Activated naive CD8-positive, alpha-beta T cell treated with anti-CD3 and anti-CD28 coated beads, Interleukin-2, amount 50 U/mL, for 24 hours (primary cell): ENCODE results near the gene SLC26A4.

Source experiments
- ATAC-seq: fragments of 150-1000 bp; cut with Tn5 transposase; one replicate; pipeline ENCODE4 v1.10.0; 2021
- DNase-seq: peaks from one replicate; pipeline ENCODE4 v3.0.0; 2021
- H3K27ac Mint-ChIP-seq: one replicate; pipeline ENCODE4 v1.8.0; 2021; ENCODE audit warnings: mild to moderate bottlenecking, mixed read lengths
- H3K27me3 Mint-ChIP-seq: one replicate; pipeline ENCODE4 v1.8.0; 2021; ENCODE audit warnings: mixed read lengths
- H3K36me3 Mint-ChIP-seq: one replicate; pipeline ENCODE4 v1.8.0; 2021; ENCODE audit warnings: low read depth, mixed read lengths
- H3K4me1 Mint-ChIP-seq: one replicate; pipeline ENCODE4 v1.8.0; 2021; ENCODE audit warnings: mixed read lengths
- H3K4me3 Mint-ChIP-seq: one replicate; pipeline ENCODE4 v1.8.0; 2021; ENCODE audit warnings: mild to moderate bottlenecking, moderate library complexity, mixed read lengths
- H3K9me3 Mint-ChIP-seq: one replicate; pipeline ENCODE4 v1.8.0; 2021; ENCODE audit warnings: mixed read lengths

SLC26A4 gene

GRCh38 chr7:107726356-107727130 lies 65.9 kb downstream of the SLC26A4 start:
- peaks cover 25% of the 10 kb centered on the region for H3K27me3 Mint-ChIP-seq
- no peaks in the 10 kb centered on the region for H3K4me1 Mint-ChIP-seq
- H3K27ac Mint-ChIP-seq: no peak overlapping the region
- H3K9me3 Mint-ChIP-seq: no peaks in the 10 kb centered on the region
- no peaks in the 10 kb centered on the region for H3K36me3 Mint-ChIP-seq
- no peak overlapping the region for H3K4me3 Mint-ChIP-seq
- no peak for DNase-seq
- no peak for ATAC-seq

- ATAC-seq (no peak), DNase-seq (no peak)
Observed at GRCh38 chr7:107728276-107728675, 67.6 kb downstream of the SLC26A4 start.

GRCh38 chr7:107742678-107743566 lies 82.3 kb downstream of the SLC26A4 start:
- H3K36me3 Mint-ChIP-seq: peaks cover 7% of the 10 kb centered on the region
- H3K4me1 Mint-ChIP-seq: peaks cover 42% of the 10 kb centered on the region
- H3K27me3 Mint-ChIP-seq: no peaks in the 10 kb centered on the region
- H3K4me3 Mint-ChIP-seq: peak overlapping the region; percentile 87
- peak; percentile 63 for DNase-seq
- H3K9me3 Mint-ChIP-seq: no peaks in the 10 kb centered on the region
- peak; percentile 34 for ATAC-seq
- H3K27ac Mint-ChIP-seq: peak overlapping the region; percentile 96

More at GRCh38 chr7:107728276-107728675, 67.6 kb downstream of the SLC26A4 start:
- Mint-ChIP-seq H3K36me3 (no peaks in the 10 kb centered on the region), H3K4me1 (no peaks in the 10 kb centered on the region), H3K4me3 (no peak overlapping the region), H3K27me3 (peaks cover 25% of the 10 kb centered on the region), H3K27ac (no peak overlapping the region), H3K9me3 (no peaks in the 10 kb centered on the region)

GRCh38 chr7:107743567-107744344 lies 83.1 kb downstream of the SLC26A4 start, which contains the start of gene CBLL1:
TSS of gene CBLL1 (plus strand) at chr7:107744142. CDS start at chr7:107744164, 22 bp downstream.
- Mint-ChIP-seq H3K9me3 (no peaks in the 10 kb centered on the region), H3K4me3 (peak within 1 kb of the TSS; percentile 87), H3K36me3 (peaks cover 9% of the 10 kb centered on the region), H3K4me1 (peaks cover 48% of the 10 kb centered on the region), H3K27me3 (no peaks in the 10 kb centered on the region), H3K27ac (peak within 1 kb of the TSS; percentile 96)
- DNase-seq (peak; percentile 97), ATAC-seq (peak; percentile 96)

GRCh38 chr7:107744345-107744750 lies 83.7 kb downstream of the SLC26A4 start:
- H3K4me3 Mint-ChIP-seq: peak overlapping the region; percentile 87
- ATAC-seq: peak; percentile 42
- no peaks in the 10 kb centered on the region for H3K9me3 Mint-ChIP-seq
- no peaks in the 10 kb centered on the region for H3K27me3 Mint-ChIP-seq
- peaks cover 9% of the 10 kb centered on the region for H3K36me3 Mint-ChIP-seq
- H3K4me1 Mint-ChIP-seq: peaks cover 48% of the 10 kb centered on the region
- H3K27ac Mint-ChIP-seq: peak overlapping the region; percentile 96
- DNase-seq: no peak

- ATAC-seq (no peak), DNase-seq (no peak)
- Mint-ChIP-seq H3K36me3 (peaks cover 18% of the 10 kb centered on the region), H3K27me3 (no peaks in the 10 kb centered on the region), H3K9me3 (no peaks in the 10 kb centered on the region), H3K4me3 (peak overlapping the region; percentile 87), H3K4me1 (peaks cover 52% of the 10 kb centered on the region), H3K27ac (peak overlapping the region; percentile 96)
Observed at GRCh38 chr7:107746006-107746405, 85.4 kb downstream of the SLC26A4 start.

GRCh38 chr7:107751113-107751512 lies 90.5 kb downstream of the SLC26A4 start:
- Mint-ChIP-seq H3K4me3 (no peak overlapping the region), H3K27me3 (no peaks in the 10 kb centered on the region), H3K9me3 (no peaks in the 10 kb centered on the region), H3K4me1 (peaks cover 30% of the 10 kb centered on the region), H3K27ac (no peak overlapping the region), H3K36me3 (peaks cover 40% of the 10 kb centered on the region)
- no peak for ATAC-seq
- DNase-seq: no peak

- ATAC-seq: no peak
- Mint-ChIP-seq H3K4me1 (peaks cover 5% of the 10 kb centered on the region), H3K27me3 (no peaks in the 10 kb centered on the region), H3K9me3 (no peaks in the 10 kb centered on the region), H3K27ac (peak overlapping the region; percentile 7), H3K4me3 (no peak overlapping the region), H3K36me3 (peaks cover 58% of the 10 kb centered on the region)
- no peak for DNase-seq
Observed at GRCh38 chr7:107754642-107755041, 94.0 kb downstream of the SLC26A4 start.

GRCh38 chr7:107758667-107759066 lies 98.0 kb downstream of the SLC26A4 start:
- Mint-ChIP-seq H3K4me3 (no peak overlapping the region), H3K9me3 (no peaks in the 10 kb centered on the region), H3K4me1 (no peaks in the 10 kb centered on the region), H3K27ac (peak overlapping the region; percentile 41), H3K36me3 (peaks cover 44% of the 10 kb centered on the region), H3K27me3 (no peaks in the 10 kb centered on the region)
- DNase-seq (no peak), ATAC-seq (no peak)

- ATAC-seq: no peak
Observed at GRCh38 chr7:107767391-107767790, 106.8 kb downstream of the SLC26A4 start.

More at GRCh38 chr7:107767391-107767790, 106.8 kb downstream of the SLC26A4 start:
- DNase-seq: no peak
- Mint-ChIP-seq H3K4me1 (peaks cover 27% of the 10 kb centered on the region), H3K36me3 (no peaks in the 10 kb centered on the region), H3K27me3 (no peaks in the 10 kb centered on the region), H3K4me3 (no peak overlapping the region), H3K9me3 (no peaks in the 10 kb centered on the region), H3K27ac (peak overlapping the region; percentile 30)
